BLaER1 (cell line): ENCODE measurements around the gene NUP133.

Source experiments
- H3K27ac ChIP-seq: shearing (Covaris generic); formaldehyde crosslinking; 2 replicates; pipeline ENCODE4 v1.8.1; 2022
- H3K27me3 ChIP-seq: shearing (Covaris generic); formaldehyde crosslinking; 2 replicates; pipeline ENCODE4 v1.8.1; 2022
- H3K36me3 ChIP-seq: shearing (Covaris generic); formaldehyde crosslinking; 2 replicates; pipeline ENCODE4 v1.8.1; 2022
- H3K4me1 ChIP-seq: shearing (Covaris generic); formaldehyde crosslinking; 2 replicates; pipeline ENCODE4 v1.8.1; 2022
- H3K4me2 ChIP-seq: shearing (Covaris generic); formaldehyde crosslinking; 2 replicates; pipeline ENCODE4 v1.8.1; 2022
- H3K4me3 ChIP-seq: shearing (Covaris generic); formaldehyde crosslinking; 2 replicates; pipeline ENCODE4 v1.8.1; 2022
- H3K9ac ChIP-seq: shearing (Covaris generic); formaldehyde crosslinking; 2 replicates; pipeline ENCODE4 v1.8.1; 2022
- H3K9me3 ChIP-seq: shearing (Covaris generic); formaldehyde crosslinking; 2 replicates; pipeline ENCODE4 v1.8.1; 2022
- H4K20me1 ChIP-seq: shearing (Covaris generic); formaldehyde crosslinking; 2 replicates; pipeline ENCODE4 v1.8.1; 2022
- Cebpa-rat ChIP-seq: shearing (Covaris generic); IDR thresholded peaks from 2 replicates; pipeline ENCODE4 v1.8.1; 2022

The NUP133 gene

DNA sequence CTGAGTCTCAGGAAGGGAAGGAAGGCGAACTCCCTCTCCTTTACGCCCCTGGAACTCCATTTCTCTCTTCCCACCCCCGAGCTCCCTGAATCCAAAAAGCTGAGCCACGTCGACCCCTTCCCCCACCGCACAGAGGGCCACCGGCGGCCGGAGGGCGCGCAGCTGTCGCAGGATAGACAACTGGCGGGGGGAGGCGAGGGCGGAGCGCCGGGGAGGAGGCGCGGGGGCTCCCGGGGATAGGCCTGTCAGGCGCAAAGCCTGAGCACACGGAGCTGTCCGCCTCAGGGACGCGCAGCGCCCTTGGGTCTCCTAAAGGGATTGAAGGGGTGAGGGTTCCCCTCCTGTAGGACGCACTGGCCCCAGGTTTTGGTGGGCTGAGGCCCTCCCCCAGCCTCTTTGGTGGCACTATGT lies 73.5 kb downstream of the NUP133 start:
- Histone ChIP-seq H4K20me1 (no peaks in the 10 kb centered on the region), H3K4me2 (no peak overlapping the region), H3K4me1 (no peaks in the 10 kb centered on the region), H3K9ac (no peak overlapping the region), H3K27me3 (peaks cover 22% of the 10 kb centered on the region), H3K36me3 (peaks cover 11% of the 10 kb centered on the region), H3K9me3 (peaks cover 28% of the 10 kb centered on the region), H3K27ac (no peak overlapping the region), H3K4me3 (no peak overlapping the region)
- TF ChIP-seq Cebpa-rat, result no peak

DNA sequence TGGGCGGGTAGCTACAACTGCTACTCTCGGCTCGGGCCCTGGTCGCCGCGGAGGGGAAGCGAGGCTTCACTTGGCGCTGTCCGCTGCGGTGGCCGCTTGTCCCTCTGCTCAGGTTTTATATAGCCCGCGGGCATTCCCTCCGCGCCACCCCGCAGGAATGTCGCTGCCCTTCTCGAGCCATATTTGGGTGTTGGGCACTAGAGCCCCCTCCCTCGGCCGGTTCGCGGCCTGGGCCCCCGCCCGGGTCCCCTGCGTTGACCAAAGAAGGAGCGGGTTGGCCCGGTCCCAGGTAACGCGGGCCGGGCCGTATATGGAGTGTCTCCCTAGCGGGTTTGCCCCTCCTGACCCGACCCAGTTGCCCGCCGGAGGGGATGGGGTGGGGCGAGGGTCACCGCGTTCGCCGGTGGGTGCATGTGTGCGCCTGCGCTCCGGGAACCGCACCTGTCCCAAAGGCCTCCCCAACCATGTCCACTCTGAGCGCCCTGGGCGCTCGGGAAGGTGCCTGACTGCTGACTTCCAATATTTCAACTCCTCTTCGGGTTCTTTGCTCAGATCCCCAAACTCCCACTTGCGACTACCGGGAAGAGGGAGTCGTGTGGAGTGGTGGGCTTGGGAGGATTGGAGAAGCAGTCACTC lies 74.0 kb downstream of the NUP133 start, which contains the start of gene ACTA1:
Gene ACTA1, minus strand, starts transcription at position 90 of the 636 bp plus-strand sequence. CDS start 979 bp downstream, outside the sequence.
- Histone ChIP-seq H4K20me1 (no peaks in the 10 kb centered on the region), H3K9ac (no peak within 1 kb of the TSS), H3K9me3 (peaks cover 28% of the 10 kb centered on the region), H3K27me3 (peaks cover 22% of the 10 kb centered on the region), H3K27ac (no peak within 1 kb of the TSS), H3K4me3 (no peak within 1 kb of the TSS), H3K36me3 (peaks cover 6% of the 10 kb centered on the region; the same call in 1 of the 2 replicates), H3K4me1 (no peaks in the 10 kb centered on the region), H3K4me2 (no peak within 1 kb of the TSS)
- no peak for TF ChIP-seq Cebpa-rat

DNA sequence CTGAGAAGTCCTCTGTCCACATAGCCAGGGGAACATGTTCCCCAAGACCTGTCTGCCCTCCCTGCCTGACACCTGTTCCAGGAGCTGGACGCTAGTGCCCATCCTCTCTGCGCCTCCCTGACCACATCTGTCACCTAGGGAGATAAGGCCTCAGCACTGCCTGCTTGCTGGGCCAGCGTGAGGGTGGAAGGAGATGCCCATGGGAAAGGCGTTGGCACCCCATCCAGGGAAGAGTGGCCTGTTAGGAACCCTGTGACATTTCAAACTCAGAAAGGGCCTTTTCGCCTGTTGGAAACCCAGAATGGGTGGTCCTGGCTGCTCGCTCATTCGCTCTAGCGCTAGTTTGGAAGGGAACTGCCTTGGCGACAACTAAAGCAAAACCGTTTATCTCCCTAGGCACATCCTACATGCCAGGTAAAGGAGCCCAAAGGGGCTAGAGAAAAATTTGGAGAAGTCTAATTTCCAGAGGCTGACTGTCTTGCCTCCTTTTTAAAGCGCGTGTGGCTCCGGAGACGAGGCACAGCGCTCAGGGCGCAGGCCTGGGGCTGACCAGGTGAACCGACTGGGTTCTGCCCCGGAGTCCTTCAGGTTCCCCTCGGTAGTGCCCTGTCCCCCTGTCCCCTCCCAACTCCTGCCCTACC lies 74.7 kb downstream of the NUP133 start:
- no peak overlapping the region for H3K4me2 ChIP-seq
- H3K27me3 ChIP-seq, result peaks cover 22% of the 10 kb centered on the region

DNA sequence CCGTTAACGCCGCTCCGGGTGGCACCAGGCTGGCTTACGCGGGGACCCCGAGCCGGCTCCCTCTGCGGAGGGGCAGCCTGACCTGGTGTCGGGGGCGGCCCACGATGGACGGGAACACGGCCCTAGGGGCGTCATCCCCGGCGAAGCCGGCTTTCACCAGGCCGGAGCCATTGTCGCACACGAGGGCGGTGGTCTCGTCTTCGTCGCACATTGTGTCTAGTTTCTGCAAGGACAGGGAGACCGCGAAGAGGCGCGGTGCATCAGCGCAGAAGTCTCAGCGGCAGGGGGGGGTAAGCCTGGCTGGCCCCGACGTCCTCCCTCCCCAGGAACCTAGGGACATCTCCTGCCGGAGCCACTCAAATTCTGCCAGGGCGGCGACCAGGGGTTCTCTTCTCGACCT lies 75.2 kb downstream of the NUP133 start:
- Histone ChIP-seq H3K4me2 (no peak overlapping the region), H3K9me3 (peaks cover 28% of the 10 kb centered on the region), H3K4me3 (no peak overlapping the region), H3K27ac (no peak overlapping the region), H3K36me3 (no peaks in the 10 kb centered on the region), H3K4me1 (no peaks in the 10 kb centered on the region), H4K20me1 (no peaks in the 10 kb centered on the region), H3K9ac (no peak overlapping the region), H3K27me3 (peaks cover 22% of the 10 kb centered on the region)
- no peak for TF ChIP-seq Cebpa-rat

More for the DNA sequence above, 74.7 kb downstream of the NUP133 start:
- H3K27ac ChIP-seq, result no peak overlapping the region
- no peaks in the 10 kb centered on the region for H3K4me1 ChIP-seq
- no peaks in the 10 kb centered on the region for H4K20me1 ChIP-seq
- H3K9ac ChIP-seq, result no peak overlapping the region
- no peak for TF ChIP-seq Cebpa-rat
- no peak overlapping the region for H3K4me3 ChIP-seq
- no peaks in the 10 kb centered on the region for H3K36me3 ChIP-seq
- peaks cover 28% of the 10 kb centered on the region for H3K9me3 ChIP-seq

DNA sequence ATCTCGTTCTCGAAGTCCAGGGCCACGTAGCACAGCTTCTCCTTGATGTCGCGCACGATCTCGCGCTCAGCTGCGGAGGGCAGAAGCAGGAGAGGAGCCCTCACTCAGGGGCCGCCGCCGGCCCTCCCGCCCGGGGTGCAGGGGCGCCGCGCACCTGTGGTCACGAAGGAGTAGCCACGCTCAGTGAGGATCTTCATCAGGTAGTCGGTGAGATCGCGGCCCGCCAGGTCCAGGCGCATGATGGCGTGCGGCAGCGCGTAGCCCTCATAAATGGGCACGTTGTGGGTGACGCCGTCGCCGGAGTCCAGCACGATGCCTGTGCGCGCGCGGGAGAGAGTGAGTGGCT lies 76.1 kb downstream of the NUP133 start:
- peaks cover 22% of the 10 kb centered on the region for H3K27me3 ChIP-seq

DNA sequence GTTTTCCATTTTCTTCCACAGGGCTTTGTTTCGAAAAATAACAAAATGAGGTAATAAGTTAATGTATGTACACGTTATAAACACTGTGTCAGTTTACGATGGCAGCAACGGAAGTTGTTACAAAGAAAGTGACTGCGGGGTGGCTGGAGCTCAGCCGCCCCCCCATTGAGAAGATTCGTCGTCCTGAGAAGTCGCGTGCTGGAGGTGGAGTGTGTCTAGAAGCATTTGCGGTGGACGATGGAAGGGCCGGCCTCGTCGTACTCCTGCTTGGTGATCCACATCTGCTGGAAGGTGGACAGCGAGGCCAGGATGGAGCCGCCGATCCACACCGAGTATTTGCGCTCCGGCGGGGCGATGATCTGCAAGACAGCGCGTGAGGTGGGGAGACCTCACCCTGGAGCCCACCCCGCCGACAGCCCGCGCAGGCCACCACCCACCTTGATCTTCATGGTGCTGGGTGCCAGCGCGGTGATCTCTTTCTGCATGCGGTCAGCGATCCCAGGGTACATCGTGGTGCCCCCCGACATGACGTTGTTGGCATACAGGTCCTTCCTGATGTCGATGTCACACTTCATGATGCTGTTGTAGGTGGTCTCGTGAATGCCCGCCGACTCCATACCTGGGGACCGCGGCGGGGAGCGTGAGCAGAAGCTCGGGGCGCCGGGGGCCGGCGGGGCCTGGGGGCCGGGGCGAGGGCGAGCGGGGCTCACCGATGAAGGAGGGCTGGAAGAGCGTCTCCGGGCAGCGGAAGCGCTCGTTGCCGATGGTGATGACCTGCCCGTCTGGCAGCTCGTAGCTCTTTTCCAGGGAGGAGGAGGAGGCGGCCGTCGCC lies 76.6 kb downstream of the NUP133 start:
- H3K4me2 ChIP-seq, result no peak overlapping the region
- H3K36me3 ChIP-seq, result no peaks in the 10 kb centered on the region
- no peak overlapping the region for H3K9ac ChIP-seq
- H3K4me3 ChIP-seq, result no peak overlapping the region
- H3K27me3 ChIP-seq, result peaks cover 22% of the 10 kb centered on the region
- no peaks in the 10 kb centered on the region for H4K20me1 ChIP-seq
- H3K9me3 ChIP-seq, result peaks cover 28% of the 10 kb centered on the region
- no peak overlapping the region for H3K27ac ChIP-seq
- TF ChIP-seq Cebpa-rat, result no peak
- no peaks in the 10 kb centered on the region for H3K4me1 ChIP-seq

More for the DNA sequence above, 76.1 kb downstream of the NUP133 start:
- Histone ChIP-seq H3K4me1 (no peaks in the 10 kb centered on the region), H3K9ac (no peak overlapping the region), H3K4me3 (no peak overlapping the region), H3K27ac (no peak overlapping the region), H4K20me1 (no peaks in the 10 kb centered on the region), H3K36me3 (no peaks in the 10 kb centered on the region), H3K9me3 (peaks cover 28% of the 10 kb centered on the region), H3K4me2 (no peak overlapping the region)
- no peak for TF ChIP-seq Cebpa-rat

DNA sequence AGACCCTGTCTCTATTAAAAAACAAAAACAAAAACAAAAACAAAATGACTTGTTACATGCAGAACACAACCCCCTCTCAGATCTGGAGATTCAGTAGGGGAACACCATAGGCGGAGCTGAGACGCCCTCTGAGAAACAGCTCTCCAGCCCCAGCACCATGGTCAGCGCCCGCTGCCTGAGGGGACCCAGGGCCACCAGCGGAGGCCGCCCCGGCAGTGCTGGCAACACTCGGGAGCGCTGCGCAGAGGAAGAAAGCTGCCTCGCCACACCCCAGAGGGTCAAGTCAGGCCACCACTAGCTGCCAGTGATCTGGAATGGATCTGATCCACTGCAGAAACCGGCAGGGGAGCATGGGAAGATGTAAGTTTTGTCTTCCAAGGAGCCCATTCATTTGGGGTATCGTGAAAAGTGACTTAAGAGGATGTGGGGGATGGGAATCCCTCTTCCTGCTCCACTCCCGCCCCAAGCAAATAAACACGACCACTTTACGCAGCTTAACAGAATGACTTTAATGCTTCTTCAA lies 77.3 kb downstream of the NUP133 start:
- no peaks in the 10 kb centered on the region for H4K20me1 ChIP-seq
- TF ChIP-seq Cebpa-rat, result no peak
- H3K4me2 ChIP-seq, result no peak overlapping the region
- H3K4me3 ChIP-seq, result no peak overlapping the region
- H3K4me1 ChIP-seq, result no peaks in the 10 kb centered on the region
- no peak overlapping the region for H3K27ac ChIP-seq
- H3K36me3 ChIP-seq, result no peaks in the 10 kb centered on the region
- H3K9ac ChIP-seq, result no peak overlapping the region
- peaks cover 28% of the 10 kb centered on the region for H3K9me3 ChIP-seq
- peaks cover 22% of the 10 kb centered on the region for H3K27me3 ChIP-seq

DNA sequence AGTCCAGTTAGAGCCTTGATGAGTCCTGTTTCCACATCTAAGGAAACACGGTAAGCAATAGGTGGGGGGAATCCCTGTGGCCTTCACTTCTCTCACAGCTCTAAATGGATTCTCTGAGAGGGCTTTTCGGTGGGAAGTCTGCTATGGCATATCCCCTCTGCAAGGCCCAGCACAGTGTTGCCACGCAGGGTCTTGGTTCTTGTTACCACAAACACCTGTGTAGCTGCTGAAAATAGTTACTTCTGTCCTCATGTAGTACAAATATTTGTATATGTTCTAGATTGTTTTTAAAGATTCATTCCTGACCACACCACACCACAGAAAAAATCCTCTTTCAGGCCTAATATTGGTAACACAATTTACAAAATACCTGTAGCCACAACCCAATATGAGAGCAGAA lies 79.9 kb downstream of the NUP133 start:
- Histone ChIP-seq H3K4me2 (no peak overlapping the region), H3K36me3 (no peaks in the 10 kb centered on the region), H3K4me3 (no peak overlapping the region), H3K9me3 (peaks cover 33% of the 10 kb centered on the region), H4K20me1 (no peaks in the 10 kb centered on the region), H3K9ac (no peak overlapping the region), H3K4me1 (no peaks in the 10 kb centered on the region), H3K27ac (no peak overlapping the region), H3K27me3 (no peaks in the 10 kb centered on the region)
- TF ChIP-seq Cebpa-rat, result no peak

DNA sequence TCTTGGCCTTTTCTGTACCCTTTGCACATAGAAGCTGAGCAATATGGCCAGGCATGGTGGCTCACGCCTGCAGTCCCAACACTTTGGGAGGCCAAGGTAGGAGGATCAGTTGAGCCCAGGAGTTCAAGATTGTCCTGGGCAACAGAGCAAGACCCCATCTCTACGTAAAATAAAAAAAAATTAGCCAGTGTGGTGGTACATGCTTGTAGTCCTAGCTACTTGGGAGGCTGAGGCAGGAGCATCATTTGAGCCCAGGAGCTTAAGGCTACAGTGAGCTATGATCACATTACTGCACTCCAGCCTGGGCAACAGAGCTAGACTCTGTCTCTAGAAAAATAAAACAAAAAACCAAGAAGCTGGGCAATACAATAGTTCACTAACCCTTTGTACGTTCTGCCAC lies 80.6 kb downstream of the NUP133 start:
- no peak overlapping the region for H3K4me3 ChIP-seq
- H3K27ac ChIP-seq, result no peak overlapping the region
- H3K4me1 ChIP-seq, result no peaks in the 10 kb centered on the region
- no peaks in the 10 kb centered on the region for H3K36me3 ChIP-seq
- H3K4me2 ChIP-seq, result no peak overlapping the region
- no peak overlapping the region for H3K9ac ChIP-seq
- no peaks in the 10 kb centered on the region for H3K27me3 ChIP-seq
- no peaks in the 10 kb centered on the region for H4K20me1 ChIP-seq
- TF ChIP-seq Cebpa-rat, result no peak
- H3K9me3 ChIP-seq, result peaks cover 33% of the 10 kb centered on the region
